Measurements from ENCODE around the gene UGCG. TPM values are rescaled to one million over a fixed set of nuclear protein-coding genes. Genes with fewer than 3 reads are reported as not detected.

UGCG gene
- total and polyA plus RNA-seq, 2 of the 4 experiments (the other 2 are of a cell fraction): 84.2 to 104 TPM

DNA sequence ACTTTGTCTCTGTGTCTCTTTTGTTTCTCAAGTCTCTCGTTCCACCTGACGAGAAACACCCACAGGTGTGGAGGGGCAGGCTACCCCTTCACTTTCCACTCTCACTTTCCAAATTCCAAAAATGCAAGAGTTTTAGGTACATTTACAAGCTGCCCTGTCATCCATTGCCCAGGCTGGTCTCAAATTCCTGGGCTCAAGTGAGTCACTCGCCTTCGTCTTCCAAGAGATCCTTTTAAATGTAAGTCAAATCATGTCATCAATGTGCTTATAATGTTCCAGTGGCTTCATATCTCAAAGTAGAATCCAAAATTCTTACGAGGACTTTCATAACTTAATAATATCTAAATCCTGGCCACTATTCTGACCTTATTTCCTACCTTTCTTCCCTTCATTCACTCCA, 20.4 kb upstream of the UGCG start:
- CTCF ChIA-PET: no interaction called here
- dilution Hi-C loops (cut with HindIII; ENCODE audit: low sequenced_read_pairs, unreplicated experiment): no loop called here
- no peak overlapping the region for H3K18ac ChIP-seq (ENCODE audit: low read depth, low read length)

More for the DNA sequence above, 20.4 kb upstream of the UGCG start:
- Histone ChIP-seq H4K20me1 (ENCODE audit: insufficient read depth, low read length) (no peaks in the 10 kb centered on the region), H4K5ac (ENCODE audit: low read depth, low read length) (no peak overlapping the region), H4K91ac (ENCODE audit: insufficient read depth, low read depth, low read length) (no peak overlapping the region), H2AK9ac (replicated peaks; ENCODE audit: low read depth, low read length, poor library complexity) (no peak overlapping the region), H2BK20ac (ENCODE audit: low read depth, low read length) (no peak overlapping the region), H3K9me3 (ENCODE audit: control insufficient read depth, insufficient read depth, low read length) (no peaks in the 10 kb centered on the region), H3K4ac (ENCODE audit: low read depth, low read length) (no peak overlapping the region), H3K14ac (replicated peaks; ENCODE audit: low read depth, low read length) (no peak overlapping the region), H3K4me1 (ENCODE audit: control insufficient read depth, insufficient read depth, low read length) (no peaks in the 10 kb centered on the region), H3K9me1 (ENCODE audit: insufficient read depth, low read length) (no peaks in the 10 kb centered on the region), H2BK5ac (ENCODE audit: low read depth, low read length, poor library complexity, severe bottlenecking) (no peak overlapping the region), H3K36me3 (ENCODE audit: control insufficient read depth, insufficient read depth, low read length) (no peaks in the 10 kb centered on the region), H3K9ac (ENCODE audit: low read depth, low read length) (no peak overlapping the region), H2AK5ac (ENCODE audit: low read depth, low read length) (no peak overlapping the region), H3K23ac (ENCODE audit: low read depth, low read length) (no peak overlapping the region), H3K4me3 (ENCODE audit: insufficient read depth, low read depth, low read length) (no peak overlapping the region), H4K8ac (ENCODE audit: low read depth in 2 of 2, low read length in 2 of 2) (no peak overlapping the region), H2BK15ac (ENCODE audit: low read depth, low read length) (no peak overlapping the region), H3K27me3 (ENCODE audit: control insufficient read depth, insufficient read depth, low read length) (no peaks in the 10 kb centered on the region), H2AFZ (replicated peaks; ENCODE audit: low read length, poor library complexity) (no peak overlapping the region), H3K79me1 (ENCODE audit: low read depth in 1 of 2, low read length in 2 of 2) (no peaks in the 10 kb centered on the region), H2BK120ac (ENCODE audit: low read depth, low read length) (no peak overlapping the region), H3K27ac (ENCODE audit: insufficient read depth, low read length) (no peak overlapping the region), H3K56ac (ENCODE audit: extremely low read depth, insufficient read depth, low read length) (no peak overlapping the region), H3K4me2 (ENCODE audit: low read depth, low read length) (no peak overlapping the region)
- ATAC-seq (ENCODE audit: low read depth): no peak
- no peak for DNase-seq
- POLR2A ChIA-PET (ENCODE audit: unreplicated experiment): no interaction called here
- 100% methylated on average over 3 of the region's 5 CpGs; no CpG with 5 or more reads in 1 of the 2 experiments for WGBS, 2 experiments (ENCODE audit: extremely low coverage in 2 of 2, insufficient read length in 1 of 2)
- in situ Hi-C loops (cut with MboI; ENCODE audit: low sequenced_read_pairs) (no loop called here), intact Hi-C loops (cut with micrococcal nuclease) (no loop called here)
- BruUV-seq (replicated peaks): no TSS peak
- TF ChIP-seq CHD1 (IDR thresholded peaks at IDR 0.05; ENCODE audit: low read depth, low read length) (no peak), MAZ (IDR thresholded peaks at IDR 0.05; ENCODE audit: borderline replicate concordance, low read depth, low read length) (no peak), NFE2L2 (IDR thresholded peaks at IDR 0.05; ENCODE audit: low read depth, low read length) (no peak), MAFK (IDR thresholded peaks at IDR 0.05; ENCODE audit: low read depth, low read length) (no peak), CEBPB (IDR thresholded peaks at IDR 0.05; ENCODE audit: low read depth, low read length) (no peak), POLR2A (IDR thresholded peaks at IDR 0.05; ENCODE audit: low read depth, low read length) (no peak), SMC3 (IDR thresholded peaks at IDR 0.05; ENCODE audit: low read depth, low read length) (no peak), RCOR1 (IDR thresholded peaks at IDR 0.05; ENCODE audit: insufficient replicate concordance, low read length) (no peak), BHLHE40 (IDR thresholded peaks at IDR 0.05; ENCODE audit: low read depth, low read length) (no peak), FOS (IDR thresholded peaks at IDR 0.05; ENCODE audit: low read depth, low read length) (no peak), RFX5 (IDR thresholded peaks at IDR 0.05; ENCODE audit: low read depth, low read length) (no peak), RAD21 (IDR thresholded peaks at IDR 0.05; ENCODE audit: low read length) (no peak), MXI1 (IDR thresholded peaks at IDR 0.05; ENCODE audit: borderline replicate concordance, low read depth, low read length) (no peak)
- TF ChIP-seq, protein P1, sequence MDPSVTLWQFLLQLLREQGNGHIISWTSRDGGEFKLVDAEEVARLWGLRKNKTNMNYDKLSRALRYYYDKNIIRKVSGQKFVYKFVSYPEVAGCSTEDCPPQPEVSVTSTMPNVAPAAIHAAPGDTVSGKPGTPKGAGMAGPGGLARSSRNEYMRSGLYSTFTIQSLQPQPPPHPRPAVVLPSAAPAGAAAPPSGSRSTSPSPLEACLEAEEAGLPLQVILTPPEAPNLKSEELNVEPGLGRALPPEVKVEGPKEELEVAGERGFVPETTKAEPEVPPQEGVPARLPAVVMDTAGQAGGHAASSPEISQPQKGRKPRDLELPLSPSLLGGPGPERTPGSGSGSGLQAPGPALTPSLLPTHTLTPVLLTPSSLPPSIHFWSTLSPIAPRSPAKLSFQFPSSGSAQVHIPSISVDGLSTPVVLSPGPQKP (IDR thresholded peaks at IDR 0.05; ENCODE audit: borderline replicate concordance, low read depth, low read length): no peak
- TF ChIP-seq, protein P2, sequence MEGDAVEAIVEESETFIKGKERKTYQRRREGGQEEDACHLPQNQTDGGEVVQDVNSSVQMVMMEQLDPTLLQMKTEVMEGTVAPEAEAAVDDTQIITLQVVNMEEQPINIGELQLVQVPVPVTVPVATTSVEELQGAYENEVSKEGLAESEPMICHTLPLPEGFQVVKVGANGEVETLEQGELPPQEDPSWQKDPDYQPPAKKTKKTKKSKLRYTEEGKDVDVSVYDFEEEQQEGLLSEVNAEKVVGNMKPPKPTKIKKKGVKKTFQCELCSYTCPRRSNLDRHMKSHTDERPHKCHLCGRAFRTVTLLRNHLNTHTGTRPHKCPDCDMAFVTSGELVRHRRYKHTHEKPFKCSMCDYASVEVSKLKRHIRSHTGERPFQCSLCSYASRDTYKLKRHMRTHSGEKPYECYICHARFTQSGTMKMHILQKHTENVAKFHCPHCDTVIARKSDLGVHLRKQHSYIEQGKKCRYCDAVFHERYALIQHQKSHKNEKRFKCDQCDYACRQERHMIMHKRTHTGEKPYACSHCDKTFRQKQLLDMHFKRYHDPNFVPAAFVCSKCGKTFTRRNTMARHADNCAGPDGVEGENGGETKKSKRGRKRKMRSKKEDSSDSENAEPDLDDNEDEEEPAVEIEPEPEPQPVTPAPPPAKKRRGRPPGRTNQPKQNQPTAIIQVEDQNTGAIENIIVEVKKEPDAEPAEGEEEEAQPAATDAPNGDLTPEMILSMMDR (conservative IDR thresholded peaks at IDR 0.05; ENCODE audit: low read depth, low read length): no peak
- TF ChIP-seq, protein P3, sequence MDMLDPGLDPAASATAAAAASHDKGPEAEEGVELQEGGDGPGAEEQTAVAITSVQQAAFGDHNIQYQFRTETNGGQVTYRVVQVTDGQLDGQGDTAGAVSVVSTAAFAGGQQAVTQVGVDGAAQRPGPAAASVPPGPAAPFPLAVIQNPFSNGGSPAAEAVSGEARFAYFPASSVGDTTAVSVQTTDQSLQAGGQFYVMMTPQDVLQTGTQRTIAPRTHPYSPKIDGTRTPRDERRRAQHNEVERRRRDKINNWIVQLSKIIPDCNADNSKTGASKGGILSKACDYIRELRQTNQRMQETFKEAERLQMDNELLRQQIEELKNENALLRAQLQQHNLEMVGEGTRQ (IDR thresholded peaks at IDR 0.05; ENCODE audit: low read depth, low read length): no peak
